SH-SY5Y (cell line): ENCODE data around the gene NKAIN4.

Experiments
- GATA2 ChIP-seq: IDR thresholded peaks from 2 replicates; pipeline ENCODE4 v1.6.1; 2011; ENCODE audit warnings: mild to moderate bottlenecking, low read depth, low read length
- GATA3 ChIP-seq: IDR thresholded peaks from 2 replicates; pipeline ENCODE4 v1.6.1; 2011; ENCODE audit warnings: low read depth, mild to moderate bottlenecking, low read length, moderate library complexity

- TF ChIP-seq GATA2 = no peak
- no peak for TF ChIP-seq GATA3
Measured at GRCh38 chr20:63255931-63256704, 1.9 kb upstream of the NKAIN4 start.
